GM19468 (cell line): ENCODE results near the gene TMC5.

Experiments
- ATAC-seq: cut with Tn5 transposase; IDR thresholded peaks from one replicate; pipeline ENCODE4 v1.9.1; 2021; ENCODE audit warnings: mild to moderate bottlenecking, moderate library complexity, moderate number of reproducible peaks; ENCODE audit not compliant: unreplicated experiment; ENCODE audit errors: extremely low read depth

Gene TMC5

DNA sequence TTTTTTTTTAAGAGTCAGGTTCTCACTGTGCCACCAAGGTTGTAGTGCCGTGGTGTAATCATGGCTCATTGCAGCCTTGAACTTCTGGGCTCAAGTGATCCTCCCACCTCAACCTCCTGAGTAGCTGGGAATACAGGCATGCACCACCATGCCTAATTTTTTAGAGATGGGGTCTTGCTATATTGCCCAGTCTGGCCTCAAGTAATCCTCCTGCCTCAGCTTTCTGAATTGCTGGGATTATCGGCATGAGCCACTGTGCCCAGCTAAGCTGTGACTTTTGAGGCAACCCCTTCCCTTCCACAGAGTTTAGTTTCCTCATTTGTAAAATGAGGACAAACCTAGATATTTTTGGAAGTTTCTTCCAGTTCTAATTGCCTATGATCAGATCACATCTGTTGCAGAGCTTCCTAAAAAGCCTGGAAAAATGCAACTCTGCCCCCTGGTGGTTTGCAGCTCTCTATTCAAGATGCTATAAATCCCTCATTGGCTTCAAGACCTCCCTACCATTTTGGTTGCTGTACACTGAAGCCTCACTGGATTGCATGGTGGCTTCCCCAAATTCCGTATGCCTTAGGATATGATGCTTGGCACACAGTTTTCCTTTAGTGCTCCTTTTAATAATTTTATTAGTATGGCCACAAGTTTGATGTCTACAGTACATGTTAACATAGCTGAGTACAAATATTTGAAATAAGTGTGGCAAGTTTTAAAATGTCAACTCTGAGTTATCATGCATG, 84.9 kb downstream of the TMC5 start:
- ATAC-seq: no peak

DNA sequence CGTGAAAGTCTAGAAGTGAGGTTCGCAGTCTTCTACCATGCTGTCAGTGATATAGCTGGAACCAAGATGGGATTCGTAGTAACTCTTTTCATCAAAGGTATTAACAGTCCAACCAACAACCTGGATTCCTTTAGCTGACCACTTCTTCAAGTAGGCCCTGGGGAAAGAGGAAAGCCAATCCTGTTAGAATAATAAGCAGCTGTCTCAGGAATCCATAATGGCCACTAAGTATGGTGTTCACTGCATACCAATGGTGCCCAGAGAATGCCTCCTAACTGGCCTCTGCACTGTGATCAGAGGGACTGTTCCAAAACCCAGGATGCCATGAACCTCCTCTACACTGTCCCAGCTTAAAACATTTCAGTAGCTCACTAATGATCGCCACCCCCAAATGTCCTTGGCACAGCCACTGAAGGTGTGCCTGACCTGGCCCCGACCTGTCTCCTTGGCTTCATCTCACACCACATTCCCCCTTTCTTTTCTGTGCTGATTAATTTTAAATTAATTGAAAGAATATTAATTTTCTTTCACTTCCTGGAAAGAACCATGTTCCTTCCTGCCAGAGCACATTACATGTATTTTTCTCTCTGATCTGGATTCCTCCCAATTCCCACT, 85.9 kb downstream of the TMC5 start:
- ATAC-seq: no peak

DNA sequence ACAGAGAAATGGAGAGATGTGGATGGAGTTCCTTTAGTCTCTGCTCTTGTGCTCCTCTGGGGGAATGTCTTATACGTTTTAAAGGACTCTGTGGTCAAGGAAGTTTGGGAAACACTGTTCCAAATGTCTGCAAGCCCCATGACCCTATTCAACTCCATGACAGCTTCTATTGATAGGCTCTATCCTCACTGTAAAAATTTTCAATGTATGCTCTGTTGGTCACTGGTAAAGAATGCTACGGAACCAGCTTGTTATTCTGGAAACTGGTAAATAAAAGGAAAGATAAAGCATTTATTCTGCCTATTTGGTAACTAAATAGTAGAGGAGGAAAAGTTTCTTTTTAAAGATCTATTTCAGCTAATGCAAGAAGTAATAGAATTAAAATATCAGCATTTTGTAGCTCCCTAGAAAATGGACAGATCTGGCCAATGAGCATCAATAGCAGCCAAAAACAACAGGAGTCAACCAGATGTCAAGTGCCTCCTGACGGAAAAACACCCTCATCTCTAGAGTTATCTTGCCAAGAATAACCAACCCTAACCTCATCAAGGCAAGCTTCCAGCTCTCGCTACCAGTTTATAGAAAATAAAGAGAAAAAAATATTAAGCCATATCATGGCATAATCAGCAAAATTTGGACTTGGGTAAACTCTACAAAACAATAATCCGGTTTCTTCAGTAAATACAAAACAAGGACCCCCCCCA, 88.1 kb downstream of the TMC5 start:
- ATAC-seq: no peak

DNA sequence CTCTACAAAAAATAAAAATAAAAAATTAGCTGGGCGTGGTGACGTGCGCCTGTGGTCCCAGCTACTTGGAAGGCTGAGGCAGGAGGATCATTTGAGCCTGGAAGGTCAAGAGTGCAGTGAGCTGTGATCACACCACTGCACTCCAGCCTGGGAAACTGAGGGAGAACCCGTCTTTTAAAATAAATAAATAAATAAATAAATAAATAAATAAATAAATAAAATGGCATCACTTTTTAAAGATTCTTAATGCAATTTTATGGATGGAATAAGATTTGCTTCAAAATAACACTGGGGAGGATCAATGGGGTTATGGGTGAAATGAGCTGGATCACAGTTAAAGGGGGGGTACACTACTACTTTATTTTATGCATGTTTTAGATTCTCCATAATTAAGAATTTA, 89.3 kb downstream of the TMC5 start:
- no peak for ATAC-seq

DNA sequence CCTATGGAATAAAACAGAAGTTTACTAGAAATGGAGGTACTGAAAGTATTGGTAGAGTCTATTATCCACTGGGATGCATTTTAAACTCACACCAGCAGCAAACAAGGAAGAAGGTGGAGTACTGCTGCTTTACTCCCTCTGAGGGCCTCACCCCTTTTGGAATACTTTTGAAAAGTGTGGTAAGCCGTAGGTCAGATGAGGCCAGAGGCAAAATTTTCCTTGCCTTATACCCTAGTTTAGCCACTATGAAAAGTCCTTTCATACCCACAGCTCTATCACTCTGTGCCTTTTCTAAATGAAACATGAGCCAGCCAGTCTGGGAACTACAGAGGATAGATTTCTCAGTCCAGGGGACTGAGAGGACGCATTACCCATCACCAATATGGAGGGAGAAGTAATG, 90.2 kb downstream of the TMC5 start:
- no peak for ATAC-seq

DNA sequence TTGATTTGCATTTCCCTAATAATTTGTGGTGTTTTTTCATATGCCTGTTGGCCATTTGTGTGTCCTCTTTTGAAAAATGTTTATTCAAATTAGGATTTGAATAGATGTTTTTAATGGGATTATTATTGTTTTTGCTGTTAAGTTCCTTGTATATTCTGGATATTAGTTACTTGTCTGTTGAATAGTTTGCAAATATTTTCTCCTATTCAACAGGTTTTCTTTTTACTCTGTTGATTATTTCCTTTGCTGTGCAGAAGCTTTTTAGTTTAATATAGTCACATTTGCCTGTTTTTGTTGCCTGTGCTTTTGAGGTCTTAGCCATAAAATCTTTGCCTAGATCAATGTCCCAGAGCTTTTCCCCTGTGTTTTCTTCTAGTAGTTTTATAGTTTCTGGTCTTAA, 94.6 kb downstream of the TMC5 start:
- no peak for ATAC-seq

DNA sequence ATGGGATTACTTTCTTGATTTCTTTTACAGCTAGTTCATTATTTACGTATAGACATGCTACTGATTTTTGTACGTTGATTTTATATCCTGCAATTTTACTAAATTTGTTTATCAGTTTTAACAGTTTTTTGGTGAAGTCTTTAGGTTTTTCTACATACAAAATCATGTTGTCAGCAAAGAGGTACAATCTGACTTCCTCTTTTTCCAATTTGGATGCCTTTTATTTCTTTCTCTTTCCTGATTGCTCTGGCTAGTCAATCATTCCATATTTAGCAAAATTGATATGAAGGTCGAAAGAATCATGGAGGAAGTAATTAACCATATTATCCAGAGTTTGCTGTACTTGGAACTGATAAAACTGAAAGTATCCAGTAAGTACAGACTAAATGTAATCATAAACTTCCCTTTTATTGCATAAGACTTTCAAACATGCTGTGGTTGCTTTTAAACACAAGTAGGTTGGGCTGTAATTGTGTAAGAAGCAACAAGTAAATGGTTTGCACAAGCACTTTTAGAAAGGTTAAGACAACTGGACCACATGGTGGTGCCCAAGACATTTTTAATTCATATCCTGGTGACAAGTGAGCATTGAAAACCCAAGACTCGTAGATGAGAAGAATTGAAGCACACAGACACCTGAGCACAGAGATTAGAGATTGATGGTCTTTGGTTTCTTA, 95.8 kb downstream of the TMC5 start:
- no peak for ATAC-seq

DNA sequence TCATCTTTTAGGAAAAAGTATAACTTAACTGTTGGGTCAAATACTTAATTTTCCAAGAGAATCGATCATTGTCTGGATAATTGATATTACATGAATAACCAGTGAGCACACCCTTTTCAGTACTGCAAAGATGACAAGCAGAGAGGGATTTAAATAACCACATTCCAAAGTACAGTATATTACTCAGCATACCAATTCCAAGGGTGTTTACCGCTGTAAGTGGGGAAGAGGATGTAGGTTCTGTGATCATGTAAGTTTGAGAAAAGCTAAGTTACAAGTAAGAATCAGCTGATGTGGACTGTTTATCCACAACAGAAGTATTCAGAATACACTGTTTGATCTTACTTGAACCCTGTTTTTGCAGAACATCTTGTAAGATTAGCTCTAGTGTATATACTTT, 98.1 kb downstream of the TMC5 start:
- no peak for ATAC-seq

DNA sequence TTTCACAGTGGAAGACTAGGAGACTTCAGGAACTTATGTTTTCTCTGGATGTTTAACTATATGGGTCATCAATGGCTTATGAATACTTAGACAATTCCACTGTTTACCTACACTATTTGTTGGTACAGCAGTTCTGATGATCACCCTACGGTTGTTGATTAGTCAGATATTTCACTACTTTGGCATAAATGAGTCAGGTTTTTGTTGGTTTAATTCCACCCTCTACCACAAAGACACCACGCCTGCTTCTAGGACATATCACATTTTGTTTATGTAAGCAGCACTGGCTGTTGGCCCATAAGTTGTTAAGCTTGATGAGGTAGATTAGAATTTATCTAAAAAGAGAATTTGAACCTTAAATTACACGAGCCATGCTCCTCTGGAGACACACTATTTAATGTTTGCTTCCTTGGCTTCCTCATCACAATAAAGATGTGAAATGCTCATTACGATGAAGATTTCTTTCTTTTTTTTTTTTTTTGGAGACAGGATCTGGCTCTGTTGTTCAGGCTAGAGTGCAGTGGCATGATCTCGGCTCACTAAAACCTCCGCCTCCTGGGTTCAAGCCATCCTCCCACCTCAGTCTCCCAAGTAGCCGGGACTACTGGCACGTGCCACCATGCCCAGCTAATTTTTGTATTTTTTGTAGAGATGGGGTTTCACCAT, 99.9 kb downstream of the TMC5 start:
- ATAC-seq: no peak

DNA sequence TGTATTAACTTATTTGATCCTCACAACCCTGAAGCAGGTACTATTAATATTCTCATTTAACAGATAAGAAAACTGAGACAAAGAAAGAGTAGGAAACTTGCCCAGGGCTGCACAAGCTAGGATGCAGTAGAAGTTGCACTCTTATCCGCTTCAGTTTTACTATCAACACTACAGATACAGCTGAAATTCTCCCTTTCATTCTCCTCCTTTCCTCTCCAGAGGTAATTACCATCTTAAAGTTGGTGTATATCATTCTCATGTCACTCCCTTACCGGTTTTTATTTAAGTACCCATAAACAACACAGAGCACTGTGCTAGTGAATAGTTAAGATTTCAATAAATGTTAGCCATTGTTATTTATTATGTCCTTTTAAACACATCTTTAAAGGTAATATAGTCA, 100.7 kb downstream of the TMC5 start:
- ATAC-seq: no peak

DNA sequence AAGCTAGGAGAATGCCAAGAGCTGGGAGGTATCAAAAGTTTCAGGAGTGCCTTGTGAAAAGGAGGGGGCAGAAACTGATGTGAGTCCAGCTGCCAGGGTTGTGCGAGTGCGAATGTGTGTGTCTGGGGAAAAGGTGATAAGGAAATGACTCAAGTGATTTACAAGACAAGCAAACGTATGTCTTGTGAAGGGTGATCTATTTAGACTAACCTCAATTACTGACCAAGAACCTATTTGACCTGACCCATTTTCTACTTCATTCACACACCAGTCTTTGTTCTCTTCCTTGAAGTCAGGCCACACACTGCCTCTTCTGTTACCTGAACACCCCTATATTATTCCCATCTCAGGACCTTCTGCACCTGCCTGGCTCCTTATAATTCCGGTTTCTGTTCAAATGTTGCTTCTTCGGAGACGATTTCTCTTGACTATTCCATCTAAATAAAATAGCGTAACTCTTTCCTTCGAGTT, 103.2 kb downstream of the TMC5 start:
- ATAC-seq: no peak

DNA sequence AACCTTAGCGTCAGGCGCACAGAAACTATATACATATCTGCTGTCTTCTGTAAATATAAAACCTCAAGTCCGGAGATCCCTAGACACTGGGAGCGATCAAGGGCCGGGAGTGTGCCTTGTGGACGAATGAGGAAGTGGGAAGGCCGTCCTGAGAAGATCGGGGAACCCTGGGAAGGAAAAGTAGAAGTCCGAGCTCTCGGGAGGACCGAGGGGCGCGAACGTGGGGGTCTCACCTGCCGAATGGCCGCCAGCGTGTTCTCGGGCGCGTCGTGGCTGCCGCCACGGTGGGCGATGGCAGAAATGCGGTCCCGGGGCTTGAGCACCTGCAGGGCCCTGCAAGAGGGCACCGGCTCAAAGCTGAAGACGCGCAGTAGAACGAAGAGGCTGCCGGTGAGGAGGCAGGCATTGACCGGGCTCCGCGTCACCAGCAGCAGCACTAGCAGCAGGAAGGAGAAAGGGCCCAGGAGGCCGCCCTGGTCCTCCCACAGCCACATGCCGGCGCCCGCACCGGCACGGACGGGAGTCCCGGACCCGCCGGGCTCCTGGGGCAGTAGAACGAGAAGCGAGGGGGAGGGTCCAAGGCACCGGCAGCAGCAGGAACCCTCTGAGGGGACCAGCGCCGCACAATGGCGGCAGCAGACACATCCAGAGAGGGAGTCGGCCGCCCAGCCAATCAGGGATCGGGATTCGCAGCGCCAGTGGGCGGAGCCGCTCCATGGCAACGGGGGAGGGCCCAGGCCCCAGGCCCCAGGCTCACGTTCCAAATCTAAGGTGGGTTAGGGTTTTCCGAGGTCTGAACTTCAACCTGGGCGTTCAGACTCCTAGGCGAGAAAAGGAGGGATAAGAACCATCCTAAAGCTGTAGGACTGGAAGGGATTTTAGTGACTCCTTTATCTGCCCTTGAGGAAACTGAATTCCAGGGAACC, 104.1 kb downstream of the TMC5 start, which contains the start of gene GDE1:
TSS of gene GDE1 (minus strand) at position 628 of the 926 bp plus-strand sequence. CDS start at position 494, 134 bp downstream.
- ATAC-seq: peak; percentile 67

DNA sequence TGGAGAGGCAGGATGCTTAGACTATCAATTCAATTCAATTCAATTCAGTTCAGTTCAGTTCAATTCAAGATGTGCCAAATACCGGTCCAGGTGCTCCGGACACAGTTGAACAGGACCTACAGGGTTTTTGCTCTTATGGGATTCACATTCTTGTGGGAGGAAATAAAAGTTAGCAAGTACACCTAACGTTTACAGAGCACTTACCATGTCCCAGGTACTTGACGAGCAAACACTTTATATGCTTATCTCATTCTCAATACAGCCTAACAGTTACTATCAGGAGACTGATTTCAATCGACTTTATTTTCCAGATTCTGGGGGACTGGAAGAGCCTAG, 104.7 kb downstream of the TMC5 start:
- no peak for ATAC-seq

DNA sequence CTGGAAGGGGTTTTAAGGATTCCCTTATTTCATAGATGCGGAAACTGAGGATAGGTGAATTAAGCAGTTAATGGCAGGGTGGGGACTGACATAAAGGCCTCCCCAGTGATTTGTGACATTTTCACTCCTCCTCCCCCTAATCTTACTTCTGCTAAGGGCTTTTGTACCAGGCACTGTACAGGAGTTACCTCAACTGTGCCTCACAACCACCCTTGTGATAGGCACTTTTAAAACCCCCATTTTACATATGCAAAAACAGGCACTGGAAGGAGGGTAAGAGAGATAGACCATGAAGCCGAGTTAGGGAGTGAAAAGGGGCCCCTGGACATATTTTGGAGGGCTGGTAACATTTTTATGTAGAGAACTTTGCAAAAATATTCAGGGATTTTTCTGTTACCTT, 105.1 kb downstream of the TMC5 start:
- no peak for ATAC-seq

DNA sequence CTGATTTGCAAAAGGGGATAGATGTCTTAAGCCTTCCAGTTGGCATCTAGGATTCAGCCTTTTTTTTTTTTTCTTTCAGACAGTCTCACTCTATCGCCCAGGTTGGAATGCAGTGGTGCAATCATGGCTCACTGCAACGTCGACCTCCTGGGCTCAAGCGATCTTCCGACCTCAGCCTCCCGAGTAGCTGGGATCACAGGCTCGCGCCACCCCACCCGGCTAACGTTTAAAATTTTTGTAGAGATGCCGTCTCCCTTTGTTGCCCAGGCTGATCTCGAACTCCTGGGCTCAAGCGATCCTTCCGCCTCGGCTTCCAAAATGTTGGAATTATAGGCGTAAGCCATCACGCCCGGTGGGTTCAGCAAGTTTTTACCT, 105.5 kb downstream of the TMC5 start:
- ATAC-seq: no peak

DNA sequence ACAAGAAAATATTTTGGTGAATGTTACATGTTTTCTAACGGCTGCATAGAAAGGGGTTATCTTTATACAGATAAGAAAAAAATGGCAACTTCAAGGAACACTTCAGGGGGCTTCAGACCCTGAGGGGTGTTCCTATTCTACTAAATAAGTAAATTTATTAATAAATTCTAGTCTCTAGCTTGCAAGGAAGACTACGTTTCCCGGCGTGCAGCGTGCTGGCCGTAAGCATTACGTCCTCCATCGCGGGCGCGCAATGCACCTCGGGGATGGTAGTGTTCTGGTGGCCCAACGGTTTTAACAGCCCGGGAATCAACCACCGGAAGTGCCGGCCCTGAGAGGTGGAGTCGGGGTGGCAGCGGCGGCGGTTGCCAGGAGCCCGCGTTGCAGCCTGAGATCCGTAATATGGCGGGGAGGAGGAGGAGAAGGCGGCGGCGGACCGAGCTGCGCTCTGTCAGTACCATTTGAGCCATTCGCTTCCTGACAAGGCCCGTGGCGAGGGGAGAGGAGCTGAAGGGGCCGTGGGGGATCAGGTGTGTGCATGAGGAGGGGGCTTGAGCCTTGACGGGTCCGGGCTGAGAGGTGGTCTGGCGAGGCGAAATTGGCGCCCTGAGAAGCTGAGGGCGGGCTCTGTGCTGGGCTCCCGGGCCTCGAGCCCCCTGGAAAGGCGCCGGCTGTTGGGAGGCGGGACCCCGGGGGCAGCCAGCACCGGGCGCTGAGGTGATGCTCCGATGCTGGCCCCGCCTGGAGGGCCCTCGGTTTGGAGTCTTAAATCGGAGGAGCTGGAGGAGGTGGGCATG, 106.1 kb downstream of the TMC5 start, which contains the start of gene CCP110:
TSS of gene CCP110 (plus strand) at position 384 of the 797 bp plus-strand sequence. CDS start 3,940 bp downstream, outside the sequence.
- ATAC-seq: peak; percentile 71

DNA sequence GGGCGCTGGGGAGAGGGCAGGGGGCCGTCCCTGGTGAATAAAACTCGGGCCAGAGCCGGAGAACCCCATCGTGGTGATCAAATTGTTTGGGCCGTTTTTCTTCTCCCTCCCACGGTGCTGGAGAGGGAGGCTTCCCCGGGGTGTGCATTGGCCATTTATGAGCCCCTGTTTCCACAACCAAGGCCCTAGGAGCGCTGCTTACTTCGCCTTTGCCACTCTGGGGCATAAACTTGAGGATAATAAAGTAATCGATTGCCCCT, 106.6 kb downstream of the TMC5 start:
- no peak for ATAC-seq

DNA sequence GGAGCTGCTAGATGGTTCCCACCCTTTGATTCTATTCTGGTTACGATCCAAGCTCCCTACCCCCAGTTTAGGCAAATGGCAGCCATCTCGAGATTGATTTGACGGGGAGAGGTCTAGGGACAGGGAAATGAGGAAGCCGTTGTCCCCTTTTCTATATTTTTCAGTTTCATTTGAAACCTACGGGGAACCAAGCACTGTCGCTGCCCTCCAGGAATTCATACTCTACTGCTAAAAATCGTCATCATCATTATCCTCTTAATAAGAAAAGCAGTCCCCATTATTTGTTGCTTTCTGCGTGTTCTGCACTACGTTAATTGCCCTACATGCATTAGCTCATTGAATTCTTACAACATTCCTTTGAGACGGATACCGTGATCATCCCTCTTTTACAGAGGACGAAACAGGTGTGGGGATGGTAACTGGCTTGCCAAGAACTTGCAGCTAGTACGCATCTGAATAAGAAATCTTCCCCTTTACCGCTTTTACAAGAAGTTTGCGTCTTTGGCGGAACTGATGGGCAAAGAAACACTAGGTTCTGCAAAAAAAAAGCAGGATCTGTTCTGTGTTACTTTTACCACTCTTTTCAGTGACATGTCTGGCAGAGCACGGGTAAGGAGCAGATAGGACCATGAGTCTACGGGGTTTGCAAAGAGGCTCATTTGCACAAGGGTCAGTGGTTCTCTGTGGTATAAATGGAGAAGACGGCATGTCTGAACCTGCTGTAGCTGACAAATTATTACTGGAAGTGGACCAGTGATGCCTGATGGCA, 107.1 kb downstream of the TMC5 start:
- no peak for ATAC-seq
